Measurements from ENCODE around the gene FBXW11. TPM values are rescaled to one million over a fixed set of nuclear protein-coding genes. Genes with fewer than 3 reads are reported as not detected.
"Not testable (repeated sequence)": the region's sequence is repeated elsewhere in the genome, so short reads cannot be mapped to it uniquely, and the experiment has no call there.

The FBXW11 gene
- total RNA-seq, 1 experiment from 2014 or later, result 85.3 TPM

- peak overlapping the region in 2 of 3 experiments; percentile 28 to 95; a peak in 2 of 7 replicates for H3K27ac Mint-ChIP-seq
- peaks cover 27% of the 10 kb centered on the region for H3K4me1 ChIP-seq (ENCODE audit: insufficient read depth, low read length)
- H2BK120ac ChIP-seq (ENCODE audit: low read depth, low read length, poor library complexity, severe bottlenecking), result no peak overlapping the region
Observed at GRCh38 chr5:171978016-171978415, 28.4 kb downstream of the FBXW11 start.

GRCh38 chr5:171977244-171977950 is 29.0 kb downstream of the FBXW11 start:
- H3K27me3 ChIP-seq (ENCODE audit: insufficient read depth, low read length); H3K23me2 ChIP-seq (ENCODE audit: insufficient read length, low read depth, low read length, poor library complexity, severe bottlenecking); H3K23ac ChIP-seq (ENCODE audit: insufficient read length, low read depth, low read length); H2BK15ac ChIP-seq (ENCODE audit: low read depth, low read length); H3K27ac ChIP-seq (ENCODE audit: insufficient read length, low read depth, low read length); H2AFZ ChIP-seq (ENCODE audit: low read length); H2BK5ac ChIP-seq (ENCODE audit: insufficient read length, low read length); H3K27me3 Mint-ChIP-seq (ENCODE audit: low read depth); H2BK120ac ChIP-seq (ENCODE audit: low read depth, low read length, poor library complexity, severe bottlenecking); H4K91ac ChIP-seq (ENCODE audit: insufficient read length, low read depth, low read length); H3K4me3 Mint-ChIP-seq; H3T11ph ChIP-seq (ENCODE audit: low read length); H3K79me1 ChIP-seq (ENCODE audit: insufficient read depth, low read depth, low read length, poor library complexity, severe bottlenecking); H4K5ac ChIP-seq (ENCODE audit: insufficient read length, low read depth, low read length); H3K18ac ChIP-seq (ENCODE audit: insufficient read length, low read depth, low read length); H2BK20ac ChIP-seq (ENCODE audit: low read depth, low read length, poor library complexity, severe bottlenecking); H4K20me1 ChIP-seq (ENCODE audit: control insufficient read depth, insufficient read depth, insufficient read length); H3K14ac ChIP-seq (ENCODE audit: insufficient read depth, low read length); H3K9ac ChIP-seq (ENCODE audit: extremely low read depth, insufficient read length, low read length); DNase-seq; H3K56ac ChIP-seq (ENCODE audit: insufficient read length, low read depth, low read length); H3K4me2 ChIP-seq (ENCODE audit: insufficient read depth, insufficient read length, low read length); H4K8ac ChIP-seq (replicated peaks; ENCODE audit: insufficient read length, low read depth, low read length); H3K9me3 ChIP-seq (ENCODE audit: control insufficient read depth, low read depth, low read length); H3K4ac ChIP-seq (ENCODE audit: low read depth, low read length); H2AK5ac ChIP-seq (ENCODE audit: insufficient read length, low read length); H2BK12ac ChIP-seq (ENCODE audit: insufficient read length, low read depth, low read length): not testable (repeated sequence)
- Mint-ChIP-seq H3K36me3 (ENCODE audit: insufficient read depth in 1 of 3, low read depth in 3 of 3) (peaks cover 9 to 21% (median 14%) of the 10 kb centered on the region in 3 experiments), H3K27ac (peak overlapping the region; percentile 24 to 85 (median 82); a peak in 5 of 7 replicates), H3K4me1 (peaks cover 68 to 78% of the 10 kb centered on the region in 2 experiments), H3K9me3 (peaks cover 8 to 11% of the 10 kb centered on the region in 2 experiments)
- no CpG with 5 or more reads among the region's 6 CpGs for WGBS (ENCODE audit: extremely low coverage, insufficient read length, low lambda C conversion rate)
- Histone ChIP-seq H3K4me1 (ENCODE audit: insufficient read depth, low read length) (peaks cover 21% of the 10 kb centered on the region), H3K79me2 (ENCODE audit: insufficient read depth, low read length) (peaks cover 48% of the 10 kb centered on the region; the same call in 1 of the 2 replicates)

More at GRCh38 chr5:171978016-171978415, 28.4 kb downstream of the FBXW11 start:
- Histone ChIP-seq H2BK12ac (ENCODE audit: insufficient read length, low read depth, low read length) (no peak overlapping the region), H3K9me3 (ENCODE audit: control insufficient read depth, low read depth, low read length) (no peaks in the 10 kb centered on the region), H4K8ac (replicated peaks; ENCODE audit: insufficient read length, low read depth, low read length) (no peak overlapping the region), H2BK15ac (ENCODE audit: low read depth, low read length) (no peak overlapping the region), H3K79me2 (ENCODE audit: insufficient read depth, low read length) (peaks cover 49% of the 10 kb centered on the region; the same call in 1 of the 2 replicates), H3K4me2 (ENCODE audit: insufficient read depth, insufficient read length, low read length) (peak overlapping the region; percentile 50), H3K23me2 (ENCODE audit: insufficient read length, low read depth, low read length, poor library complexity, severe bottlenecking) (no peaks in the 10 kb centered on the region), H3K4ac (ENCODE audit: low read depth, low read length) (no peak overlapping the region), H3K27ac (ENCODE audit: insufficient read length, low read depth, low read length) (peak overlapping the region; percentile 13), H2AFZ (ENCODE audit: low read length) (no peak overlapping the region), H4K91ac (ENCODE audit: insufficient read length, low read depth, low read length) (no peak overlapping the region), H3K18ac (ENCODE audit: insufficient read length, low read depth, low read length) (no peak overlapping the region), H3K23ac (ENCODE audit: insufficient read length, low read depth, low read length) (no peak overlapping the region), H3K56ac (ENCODE audit: insufficient read length, low read depth, low read length) (no peak overlapping the region), H3T11ph (ENCODE audit: low read length) (no peak overlapping the region), H2AK5ac (ENCODE audit: insufficient read length, low read length) (no peak overlapping the region), H3K79me1 (ENCODE audit: insufficient read depth, low read depth, low read length, poor library complexity, severe bottlenecking) (no peaks in the 10 kb centered on the region), H3K9ac (ENCODE audit: extremely low read depth, insufficient read length, low read length) (no peak overlapping the region), H4K5ac (ENCODE audit: insufficient read length, low read depth, low read length) (no peak overlapping the region), H3K14ac (ENCODE audit: insufficient read depth, low read length) (no peak overlapping the region), H3K27me3 (ENCODE audit: insufficient read depth, low read length) (no peaks in the 10 kb centered on the region), H2BK20ac (ENCODE audit: low read depth, low read length, poor library complexity, severe bottlenecking) (no peak overlapping the region), H2BK5ac (ENCODE audit: insufficient read length, low read length) (no peak overlapping the region), H4K20me1 (ENCODE audit: control insufficient read depth, insufficient read depth, insufficient read length) (no peaks in the 10 kb centered on the region)
- TF ChIP-seq CTCF (conservative IDR thresholded peaks at IDR 0.05), result no peak
- peaks cover 8 to 11% of the 10 kb centered on the region in 2 experiments for H3K9me3 Mint-ChIP-seq
- no CpG with 5 or more reads among the region's 1 CpG for WGBS (ENCODE audit: extremely low coverage, insufficient read length, low lambda C conversion rate)
- no peaks in the 10 kb centered on the region for H3K27me3 Mint-ChIP-seq (ENCODE audit: low read depth)
- peaks cover 12 to 19% (median 14%) of the 10 kb centered on the region in 3 experiments for H3K36me3 Mint-ChIP-seq (ENCODE audit: insufficient read depth in 1 of 3, low read depth in 3 of 3)
- 0 out of 5 replicates have a peak overlapping the region, but pooled peaks of 1 of the 2 experiments have one; percentile 43 for H3K4me3 Mint-ChIP-seq
- peaks cover 72 to 83% of the 10 kb centered on the region in 2 experiments for H3K4me1 Mint-ChIP-seq
- no peak for DNase-seq
